ENCODE results near the gene MEPCE.

The MEPCE gene

GRCh38 chr7:100477871-100478267 is 48.2 kb downstream of the MEPCE start:
- no peak for DNase-seq (ENCODE audit: low read depth, low spot score)
- no peak for TF ChIP-seq CTCF (IDR thresholded peaks at IDR 0.05; ENCODE audit: insufficient read depth, low read length, missing control alignments)
- H3K4me3 ChIP-seq (ENCODE audit: low read depth, low read length) = peak overlapping the region; percentile 90
- CTCF ChIA-PET = interaction anchor here (0.6 to 12.2 kb wide), 9 partner anchors 12 to 215 kb away, joined by 3 to 257 read pairs (median 3); partner anchors contain the start of genes FBXO24 and SPACDR
- POLR2A ChIA-PET = no interaction called here

GRCh38 chr7:100478958-100479660 is 49.5 kb downstream of the MEPCE start, which contains the start of gene TSC22D4:
Gene TSC22D4, minus strand, starts transcription at chr7:100479214. Its CDS starts 1,176 bp downstream, at chr7:100478038.
- ChIA-PET CTCF (interaction anchor here (1.1 to 12.2 kb wide), 6 partner anchors 11 to 213 kb away, joined by 4 to 257 read pairs (median 24); partner anchors contain the start of gene SPACDR), POLR2A (interaction anchor here (1.0 to 1.1 kb wide), 3 partner anchors 8 to 18 kb away, joined by 3 read pairs; no protein-coding TSS in a partner anchor)
- peak; percentile 73 for DNase-seq (ENCODE audit: low read depth, low spot score)
- peak within 1 kb of the TSS; percentile 90 for H3K4me3 ChIP-seq (ENCODE audit: low read depth, low read length)
- TF ChIP-seq CTCF (IDR thresholded peaks at IDR 0.05; ENCODE audit: insufficient read depth, low read length, missing control alignments) = no peak

GRCh38 chr7:100481466-100481865 is 51.8 kb downstream of the MEPCE start:
- DNase-seq (ENCODE audit: low read depth, low spot score) = no peak
- CTCF ChIA-PET = interaction anchor here (0.5 to 12.2 kb wide), 11 partner anchors 8 to 211 kb away, joined by 3 to 257 read pairs (median 27); partner anchors contain the start of genes FBXO24, LRCH4 and SPACDR
- no peak for TF ChIP-seq CTCF (IDR thresholded peaks at IDR 0.05; ENCODE audit: insufficient read depth, low read length, missing control alignments)
- POLR2A ChIA-PET = no interaction called here
- no peak overlapping the region for H3K4me3 ChIP-seq (ENCODE audit: low read depth, low read length)

- ChIA-PET CTCF (interaction anchor here (0.6 to 12.2 kb wide), 28 partner anchors 8 to 223 kb away, joined by 3 to 257 read pairs (median 6); partner anchors contain the start of genes AGFG2, FBXO24, LRCH4 and PCOLCE), POLR2A (no interaction called here)
- no peak for DNase-seq (ENCODE audit: low read depth, low spot score)
- TF ChIP-seq CTCF (IDR thresholded peaks at IDR 0.05; ENCODE audit: insufficient read depth, low read length, missing control alignments) = no peak
- peak overlapping the region; percentile 58 for H3K4me3 ChIP-seq (ENCODE audit: low read depth, low read length)
Measured at GRCh38 chr7:100482728-100483089, 53.1 kb downstream of the MEPCE start.

GRCh38 chr7:100483090-100483721 is 53.6 kb downstream of the MEPCE start:
- POLR2A ChIA-PET = interaction anchor here (0.6 kb wide), 1 partner anchor 26 kb away, joined by 3 read pairs; no protein-coding TSS in a partner anchor
- no peak for DNase-seq (ENCODE audit: low read depth, low spot score)
- peak; percentile 83 for TF ChIP-seq CTCF (IDR thresholded peaks at IDR 0.05; ENCODE audit: insufficient read depth, low read length, missing control alignments)
- peak overlapping the region; percentile 58 for H3K4me3 ChIP-seq (ENCODE audit: low read depth, low read length)
- CTCF ChIA-PET = interaction anchor here (0.6 to 12.2 kb wide), 28 partner anchors 7 to 223 kb away, joined by 3 to 257 read pairs (median 6); partner anchors contain the start of genes AGFG2, FBXO24, LRCH4 and PCOLCE

Measured in AG04449 (cell line).